Activated T-helper 9 cell treated with anti-CD3 and anti-CD28 coated beads, Interleukin-2, amount 50 U/mL, for 16 hours (primary cell): Measurements from ENCODE around the gene KRTAP27-1.

Source experiments
- DNase-seq: peaks from one replicate; pipeline ENCODE4 v3.0.0-alpha.2; 2020; ENCODE audit warnings: low read depth

Gene KRTAP27-1

GRCh38 chr21:30289215-30289614 is 48.3 kb downstream of the KRTAP27-1 start, which contains the start of gene KRTAP25-1:
TSS of gene KRTAP25-1 (minus strand) at chr21:30289514. CDS start at chr21:30289490, 24 bp downstream.
- DNase-seq, result no peak
